ENCODE results near the gene STAB1. TPM values are rescaled to one million over a fixed set of nuclear protein-coding genes. Genes with fewer than 3 reads are reported as not detected.

The STAB1 gene
- total RNA-seq, 1 donor from 2014 or later = not detected

- Histone ChIP-seq H3K4me1 (peaks cover 19% of the 10 kb centered on the region), H3K4me3 (no peak overlapping the region), H3K4me2 (no peak overlapping the region), H3K9ac (no peak overlapping the region), H3K27ac (no peak overlapping the region), H2AFZ (replicated peaks) (no peak overlapping the region), H3K36me3 (no peaks in the 10 kb centered on the region), H3K9me3 (ENCODE audit: low read depth) (no peaks in the 10 kb centered on the region), H4K20me1 (ENCODE audit: low read depth) (no peaks in the 10 kb centered on the region), H3K79me2 (ENCODE audit: low read depth) (no peaks in the 10 kb centered on the region), H3K27me3 (no peaks in the 10 kb centered on the region), H3F3A (ENCODE audit: low read depth) (no peaks in the 10 kb centered on the region)
- no peak for DNase-seq (ENCODE audit: low spot score)
- H3K9me3 Mint-ChIP-seq = no peaks in the 10 kb centered on the region
- H3K27ac Mint-ChIP-seq = no peak overlapping the region
- no peak for TF ChIP-seq EZH2 (IDR thresholded peaks at IDR 0.05)
- TF ChIP-seq EZH2phosphoT487 (IDR thresholded peaks at IDR 0.05) = no peak
- TF ChIP-seq, protein P1, sequence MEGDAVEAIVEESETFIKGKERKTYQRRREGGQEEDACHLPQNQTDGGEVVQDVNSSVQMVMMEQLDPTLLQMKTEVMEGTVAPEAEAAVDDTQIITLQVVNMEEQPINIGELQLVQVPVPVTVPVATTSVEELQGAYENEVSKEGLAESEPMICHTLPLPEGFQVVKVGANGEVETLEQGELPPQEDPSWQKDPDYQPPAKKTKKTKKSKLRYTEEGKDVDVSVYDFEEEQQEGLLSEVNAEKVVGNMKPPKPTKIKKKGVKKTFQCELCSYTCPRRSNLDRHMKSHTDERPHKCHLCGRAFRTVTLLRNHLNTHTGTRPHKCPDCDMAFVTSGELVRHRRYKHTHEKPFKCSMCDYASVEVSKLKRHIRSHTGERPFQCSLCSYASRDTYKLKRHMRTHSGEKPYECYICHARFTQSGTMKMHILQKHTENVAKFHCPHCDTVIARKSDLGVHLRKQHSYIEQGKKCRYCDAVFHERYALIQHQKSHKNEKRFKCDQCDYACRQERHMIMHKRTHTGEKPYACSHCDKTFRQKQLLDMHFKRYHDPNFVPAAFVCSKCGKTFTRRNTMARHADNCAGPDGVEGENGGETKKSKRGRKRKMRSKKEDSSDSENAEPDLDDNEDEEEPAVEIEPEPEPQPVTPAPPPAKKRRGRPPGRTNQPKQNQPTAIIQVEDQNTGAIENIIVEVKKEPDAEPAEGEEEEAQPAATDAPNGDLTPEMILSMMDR (IDR thresholded peaks at IDR 0.05) = no peak
- H3K27me3 Mint-ChIP-seq (ENCODE audit: insufficient read depth, low read depth) = peaks cover 4% of the 10 kb centered on the region
- peaks cover 8% of the 10 kb centered on the region for H3K4me1 Mint-ChIP-seq
- no peak overlapping the region for H3K4me3 Mint-ChIP-seq
- no peaks in the 10 kb centered on the region for H3K36me3 Mint-ChIP-seq
These were observed 9.8 kb downstream of the STAB1 start for GRCh38 chr3:52504977-52505376.

DNA sequence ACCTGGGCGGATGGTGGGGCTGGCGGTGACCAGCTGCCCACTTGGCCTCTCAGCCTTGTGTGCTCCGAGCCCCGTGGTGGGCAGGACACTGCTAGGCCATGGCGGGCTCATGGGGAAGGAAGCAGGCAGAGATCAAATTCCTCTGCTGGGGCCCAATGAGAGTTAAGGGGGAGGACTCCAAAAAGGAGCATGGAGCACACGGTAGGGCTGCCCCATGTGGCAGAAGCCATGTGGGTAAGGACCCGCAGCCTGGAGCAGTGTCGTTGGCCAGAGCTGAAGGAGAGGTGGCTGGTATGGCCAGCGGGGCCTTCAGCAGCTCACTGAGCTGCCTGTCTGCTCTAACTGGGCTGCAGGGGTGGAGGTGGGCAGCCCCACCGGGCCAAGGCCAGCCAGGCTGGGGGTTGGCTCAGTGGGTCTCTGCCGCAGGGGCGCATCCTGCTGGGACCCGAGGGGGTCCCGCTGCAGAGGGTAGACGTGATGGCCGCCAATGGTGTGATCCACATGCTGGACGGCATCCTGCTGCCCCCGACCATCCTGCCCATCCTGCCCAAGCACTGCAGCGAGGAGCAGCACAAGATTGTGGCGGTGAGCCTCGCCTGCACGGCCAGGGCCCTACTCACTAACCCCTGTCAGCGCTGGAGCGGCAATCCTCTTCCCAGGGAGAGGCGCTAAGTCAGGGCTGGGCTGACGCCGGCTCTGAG, 11.3 kb downstream of the STAB1 start:
- Mint-ChIP-seq H3K4me3 (no peak overlapping the region), H3K27ac (peak overlapping the region; percentile 53), H3K36me3 (no peaks in the 10 kb centered on the region), H3K27me3 (ENCODE audit: insufficient read depth, low read depth) (peaks cover 4% of the 10 kb centered on the region), H3K4me1 (peaks cover 8% of the 10 kb centered on the region), H3K9me3 (no peaks in the 10 kb centered on the region)
- H3K4me1 ChIP-seq = peaks cover 19% of the 10 kb centered on the region
- H2AFZ ChIP-seq (replicated peaks) = no peak overlapping the region
- no peak overlapping the region for H3K9ac ChIP-seq
- H3K27me3 ChIP-seq = no peaks in the 10 kb centered on the region
- H4K20me1 ChIP-seq (ENCODE audit: low read depth) = no peaks in the 10 kb centered on the region
- H3K79me2 ChIP-seq (ENCODE audit: low read depth) = no peaks in the 10 kb centered on the region
- H3K9me3 ChIP-seq (ENCODE audit: low read depth) = no peaks in the 10 kb centered on the region
- no peak overlapping the region for H3K4me3 ChIP-seq
- H3K4me2 ChIP-seq = no peak overlapping the region
- TF ChIP-seq, protein P1 (IDR thresholded peaks at IDR 0.05) = no peak
- no peak for TF ChIP-seq EZH2 (IDR thresholded peaks at IDR 0.05)
- H3F3A ChIP-seq (ENCODE audit: low read depth) = no peaks in the 10 kb centered on the region
- H3K36me3 ChIP-seq = no peaks in the 10 kb centered on the region
- H3K27ac ChIP-seq = no peak overlapping the region
- DNase-seq (ENCODE audit: low spot score) = no peak

- Histone ChIP-seq H3F3A (ENCODE audit: low read depth) (no peaks in the 10 kb centered on the region), H3K79me2 (ENCODE audit: low read depth) (no peaks in the 10 kb centered on the region), H3K4me3 (no peak overlapping the region), H2AFZ (replicated peaks) (no peak overlapping the region), H3K36me3 (no peaks in the 10 kb centered on the region), H3K27me3 (no peaks in the 10 kb centered on the region), H3K27ac (no peak overlapping the region), H4K20me1 (ENCODE audit: low read depth) (no peaks in the 10 kb centered on the region), H3K9ac (no peak overlapping the region), H3K4me2 (peak overlapping the region; percentile 7), H3K4me1 (peaks cover 19% of the 10 kb centered on the region), H3K9me3 (ENCODE audit: low read depth) (no peaks in the 10 kb centered on the region)
- H3K36me3 Mint-ChIP-seq = no peaks in the 10 kb centered on the region
- no peak overlapping the region for H3K4me3 Mint-ChIP-seq
- H3K4me1 Mint-ChIP-seq = peaks cover 8% of the 10 kb centered on the region
- TF ChIP-seq, protein P1 (IDR thresholded peaks at IDR 0.05) = no peak
- TF ChIP-seq EZH2phosphoT487 (IDR thresholded peaks at IDR 0.05) (no peak), EZH2 (IDR thresholded peaks at IDR 0.05) (no peak)
- peak; percentile 66 for DNase-seq (ENCODE audit: low spot score)
- H3K27ac Mint-ChIP-seq = peak overlapping the region; percentile 50
- H3K9me3 Mint-ChIP-seq = no peaks in the 10 kb centered on the region
- peaks cover 2% of the 10 kb centered on the region for H3K27me3 Mint-ChIP-seq (ENCODE audit: insufficient read depth, low read depth)
These were observed 12.2 kb downstream of the STAB1 start for GRCh38 chr3:52507359-52507758.

Data from neural progenitor cell (in vitro differentiated cells).